ENCODE data around the gene PRKAR2A.
"Not testable (repeated sequence)": the region's sequence is repeated elsewhere in the genome, so short reads cannot be mapped to it uniquely, and the experiment has no call there.

The PRKAR2A gene

GRCh38 chr3:48723725-48724124 is 123.9 kb downstream of the PRKAR2A start:
- no peak for DNase-seq

DNA sequence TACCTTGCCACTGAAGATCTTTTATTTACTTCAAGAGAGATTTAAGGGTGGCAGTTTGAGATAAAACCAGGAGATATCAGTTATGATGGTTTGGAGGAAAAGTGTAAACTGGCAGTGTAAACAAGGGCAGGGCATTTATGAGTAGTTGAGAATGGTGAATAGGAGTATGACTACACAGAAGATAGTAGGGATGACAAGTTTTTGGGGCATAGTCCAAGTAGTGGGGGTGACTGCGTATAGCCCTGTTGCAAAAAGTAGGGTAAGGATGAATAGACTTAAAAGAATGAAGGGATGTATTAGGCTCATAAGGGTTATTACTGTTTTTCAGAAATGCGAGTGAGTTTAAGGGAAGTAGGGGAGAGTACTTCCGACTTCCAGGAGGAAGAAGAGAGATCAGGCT is 124.4 kb downstream of the PRKAR2A start:
- not testable (repeated sequence) for DNase-seq

- DNase-seq: peak; percentile 99
These were observed 130.5 kb downstream of the PRKAR2A start, which contains the start of gene IP6K2 for GRCh38 chr3:48716982-48717746. IP6K2 (minus strand) TSS chr3:48717221; CDS start chr3:48695291, 21,930 bp downstream.

- peak; percentile 47 for DNase-seq
These were observed 131.1 kb downstream of the PRKAR2A start for GRCh38 chr3:48716508-48716981.

- DNase-seq: no peak
These were observed 132.4 kb downstream of the PRKAR2A start for GRCh38 chr3:48715174-48715800.

DNA sequence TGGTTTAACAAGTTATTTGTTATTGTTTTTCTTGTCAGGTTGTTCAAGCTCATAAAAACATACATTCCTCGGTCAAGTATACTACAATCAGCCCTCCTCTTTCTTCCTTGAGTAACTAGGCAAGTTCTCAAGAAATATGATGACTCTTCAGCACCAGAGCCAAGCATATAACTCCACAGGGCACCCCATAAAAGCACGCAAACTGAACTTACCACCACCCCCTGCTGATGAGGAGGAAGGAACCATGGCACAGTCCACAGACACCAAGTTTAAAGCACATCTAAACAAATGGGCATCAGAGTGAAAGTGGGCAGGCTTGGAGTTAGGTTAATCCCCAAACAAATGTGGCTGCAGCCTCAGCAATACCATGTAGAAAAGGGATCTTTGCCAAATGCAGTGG is 135.9 kb downstream of the PRKAR2A start:
- DNase-seq: no peak

DNA sequence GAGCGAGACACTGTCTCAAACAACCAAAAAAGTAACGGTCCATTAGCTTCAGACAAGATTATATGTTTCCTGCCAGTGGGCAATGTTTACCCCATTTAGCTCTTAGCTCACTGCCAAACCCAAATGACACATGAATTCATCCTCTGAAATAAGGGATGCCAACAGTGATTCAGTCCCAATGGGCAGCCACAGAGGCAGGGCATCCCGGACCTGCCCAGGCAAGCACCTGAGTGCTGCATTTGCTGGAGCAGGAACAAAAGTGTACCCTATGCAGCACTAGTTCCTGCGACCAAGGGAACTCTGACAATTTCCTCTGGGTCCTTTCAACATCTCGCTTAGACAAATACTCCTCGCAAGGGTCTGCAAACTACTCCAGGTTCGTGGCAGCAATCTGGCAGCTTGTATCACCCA is 138.6 kb downstream of the PRKAR2A start:
- DNase-seq: no peak

DNA sequence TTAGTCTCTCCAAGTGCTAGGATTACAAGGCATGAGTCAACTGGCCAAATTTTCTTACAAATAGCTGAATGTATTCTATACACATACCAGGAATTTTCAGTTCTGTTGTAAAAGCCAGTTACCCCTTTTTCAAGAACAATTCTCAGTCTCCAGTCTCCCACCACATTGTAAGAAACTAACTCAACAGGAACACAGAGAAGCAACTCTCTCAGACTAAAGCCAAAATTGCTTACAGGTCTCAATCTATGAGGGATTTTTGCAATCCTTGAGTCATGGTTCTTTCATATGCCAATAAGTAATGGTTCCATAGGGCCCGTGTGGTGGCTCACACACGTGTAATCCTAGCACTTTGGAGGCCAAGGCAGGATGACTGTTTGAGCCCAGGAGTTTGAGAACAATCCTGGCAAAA is 139.2 kb downstream of the PRKAR2A start:
- no peak for DNase-seq

DNA sequence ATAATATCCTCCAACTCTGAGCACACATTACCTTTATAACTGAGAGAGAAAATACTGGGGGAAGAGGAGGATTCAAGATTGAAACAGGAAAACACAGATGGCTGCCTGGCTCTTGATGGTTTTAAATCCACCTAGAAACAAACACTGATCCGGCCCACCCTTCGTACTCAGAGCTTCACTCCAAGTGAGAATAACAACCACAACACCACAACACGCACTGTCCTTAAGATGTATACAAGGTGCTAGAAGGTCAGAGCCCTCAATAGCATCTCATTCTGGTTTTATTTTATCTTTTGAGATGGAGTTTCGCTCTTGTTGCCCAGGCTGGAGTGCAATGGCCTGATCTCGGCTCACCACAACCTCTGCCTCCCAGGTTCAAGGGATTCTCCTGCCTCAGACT is 140.5 kb downstream of the PRKAR2A start:
- no peak for DNase-seq

- DNase-seq: no peak
These were observed 145.3 kb downstream of the PRKAR2A start for GRCh38 chr3:48702320-48702920.

- no peak for DNase-seq
These were observed 146.8 kb downstream of the PRKAR2A start for GRCh38 chr3:48700731-48701405.

DNA sequence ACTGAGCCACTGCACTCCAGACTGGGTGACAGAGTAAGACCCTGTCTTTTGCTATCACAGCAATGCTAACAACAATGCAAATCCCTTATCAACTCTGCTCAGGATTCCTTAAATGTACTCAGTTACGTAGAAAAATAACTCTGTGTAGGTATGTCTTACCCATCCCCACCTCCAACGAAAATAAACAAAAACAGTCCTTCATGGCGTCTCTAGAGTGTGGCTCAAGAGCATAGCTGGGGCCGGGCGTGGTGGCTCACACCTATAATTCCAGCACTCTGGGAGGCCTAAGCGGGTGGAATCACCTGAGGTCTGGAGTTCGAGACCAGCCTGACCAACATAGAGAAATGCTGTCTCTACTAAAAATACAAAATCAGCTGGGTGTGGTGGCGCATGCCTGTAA is 148.8 kb downstream of the PRKAR2A start:
- no peak for DNase-seq

GRCh38 chr3:48697952-48698351 is 149.7 kb downstream of the PRKAR2A start:
- no peak for DNase-seq

DNA sequence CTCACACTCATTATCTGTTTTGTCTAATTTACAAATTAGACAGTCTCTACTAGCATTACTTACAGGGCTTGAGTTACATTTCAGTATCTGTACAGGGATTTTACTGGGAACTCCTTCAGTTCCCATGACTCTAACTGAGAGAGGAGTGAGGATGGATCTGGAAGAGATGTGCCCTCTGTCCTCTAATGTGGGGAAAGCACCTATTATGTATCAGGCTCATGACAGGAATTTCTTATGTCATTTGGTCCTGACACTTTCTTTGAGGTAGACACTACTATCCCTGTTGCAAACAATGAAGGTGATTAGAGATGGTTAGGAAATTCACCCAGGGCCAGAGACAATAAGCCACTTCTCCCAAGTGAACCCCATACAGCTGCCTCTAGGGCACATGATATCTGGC is 151.1 kb downstream of the PRKAR2A start:
- DNase-seq: no peak

All from femur (tissue), 1 donor.